Germinal center (tissue), 1 donor: ENCODE results near the gene NLN.
"Not testable (repeated sequence)": the region's sequence is repeated elsewhere in the genome, so short reads cannot be mapped to it uniquely, and the experiment has no call there.

Experiments used
- DNase-seq: peaks from one replicate; pipeline ENCODE4 v3.0.0; 2012; ENCODE audit warnings: mixed read lengths, low spot score

The NLN gene

GRCh38 chr5:65732046-65732445 lies 10.0 kb downstream of the NLN start:
- DNase-seq: not testable (repeated sequence)

GRCh38 chr5:65734196-65734775 lies 12.3 kb downstream of the NLN start:
- DNase-seq: not testable (repeated sequence)

- no peak for DNase-seq
Measured at GRCh38 chr5:65734921-65735320, 12.9 kb downstream of the NLN start.

- no peak for DNase-seq
Measured at GRCh38 chr5:65736011-65736410, 14.0 kb downstream of the NLN start.

GRCh38 chr5:65737842-65738241 lies 15.8 kb downstream of the NLN start:
- no peak for DNase-seq

GRCh38 chr5:65738305-65738704 lies 16.3 kb downstream of the NLN start:
- DNase-seq: no peak

- no peak for DNase-seq
Measured at GRCh38 chr5:65739162-65739561, 17.2 kb downstream of the NLN start.

- DNase-seq: peak; percentile 41
Measured at GRCh38 chr5:65742565-65743231, 20.7 kb downstream of the NLN start.

- DNase-seq: no peak
Measured at GRCh38 chr5:65749221-65749844, 27.3 kb downstream of the NLN start.

GRCh38 chr5:65749956-65750355 lies 28.0 kb downstream of the NLN start:
- no peak for DNase-seq

GRCh38 chr5:65750938-65751337 lies 28.9 kb downstream of the NLN start:
- no peak for DNase-seq

- no peak for DNase-seq
Measured at GRCh38 chr5:65753189-65753588, 31.2 kb downstream of the NLN start.

- DNase-seq: no peak
Measured at GRCh38 chr5:65758546-65759144, 36.6 kb downstream of the NLN start.

- no peak for DNase-seq
Measured at GRCh38 chr5:65760504-65761275, 38.7 kb downstream of the NLN start.

GRCh38 chr5:65762234-65762633 lies 40.2 kb downstream of the NLN start:
- no peak for DNase-seq

GRCh38 chr5:65765582-65765981 lies 43.6 kb downstream of the NLN start:
- no peak for DNase-seq

- no peak for DNase-seq
Measured at GRCh38 chr5:65766175-65766574, 44.2 kb downstream of the NLN start.

- no peak for DNase-seq
Measured at GRCh38 chr5:65766781-65767180, 44.8 kb downstream of the NLN start.

- no peak for DNase-seq
Measured at GRCh38 chr5:65767565-65767964, 45.6 kb downstream of the NLN start.

- no peak for DNase-seq
Measured at GRCh38 chr5:65768723-65769346, 46.8 kb downstream of the NLN start.

GRCh38 chr5:65769539-65769938 lies 47.5 kb downstream of the NLN start:
- DNase-seq: no peak

GRCh38 chr5:65771266-65771665 lies 49.3 kb downstream of the NLN start:
- DNase-seq: no peak
